Measurements from ENCODE around the gene GPC5. TPM values are rescaled to one million over a fixed set of nuclear protein-coding genes. Genes with fewer than 3 reads are reported as not detected.
A peak's percentile ranks its signal among the peaks of the same experiment; 100 is the strongest.

The GPC5 gene
- total and polyA plus RNA-seq, 7 experiments from 2014 or later = 0.10 to 0.38 TPM; not detected in 5

- H3K36me3 ChIP-seq (ENCODE audit: control insufficient read depth in 2 of 3, insufficient read depth in 3 of 3, low read length in 3 of 3) = no peaks in the 10 kb centered on the region
- intact Hi-C loops (cut with micrococcal nuclease) = no loop called here
- Mint-ChIP-seq H3K27me3 (no peaks in the 10 kb centered on the region), H3K27ac (no peak overlapping the region), H3K4me3 (no peak overlapping the region), H3K9me3 (peaks cover 0 to 12% (median 3%) of the 10 kb centered on the region in 11 donors), H3K36me3 (no peaks in the 10 kb centered on the region), H3K4me1 (no peaks in the 10 kb centered on the region)
- no peaks in the 10 kb centered on the region for H3K27me3 ChIP-seq (ENCODE audit: control insufficient read depth in 2 of 2, insufficient read depth in 2 of 2, low read length in 2 of 2)
- POLR2A ChIA-PET = no interaction called here
- ATAC-seq (no peak), DNase-seq (no peak)
- CTCF ChIA-PET = no interaction called here
- no peak overlapping the region for H3K4me3 ChIP-seq (ENCODE audit: low read length)
- H3K9me3 ChIP-seq (ENCODE audit: control insufficient read depth in 2 of 3, low read length in 3 of 3) = no peaks in the 10 kb centered on the region
- no peaks in the 10 kb centered on the region for H3K4me1 ChIP-seq (ENCODE audit: control insufficient read depth in 2 of 2, insufficient read depth in 2 of 2, low read length in 2 of 2)
- no peak overlapping the region for H3K27ac ChIP-seq (ENCODE audit: low read depth, low read length)
Measured at GRCh38 chr13:91930687-91931086, 532.3 kb downstream of the GPC5 start.

- POLR2A ChIA-PET = no interaction called here
Measured at GRCh38 chr13:91934354-91934753, 535.9 kb downstream of the GPC5 start.

GRCh38 chr13:91946498-91947070, 548.2 kb downstream of the GPC5 start:
- Mint-ChIP-seq H3K27me3 (no peaks in the 10 kb centered on the region), H3K4me3 (no peak overlapping the region), H3K27ac (no peak overlapping the region), H3K4me1 (no peaks in the 10 kb centered on the region), H3K36me3 (no peaks in the 10 kb centered on the region), H3K9me3 (peaks cover 0 to 4% (median 0%) of the 10 kb centered on the region in 11 donors)
- Histone ChIP-seq H3K4me1 (ENCODE audit: control insufficient read depth in 2 of 2, insufficient read depth in 2 of 2, low read length in 2 of 2) (no peaks in the 10 kb centered on the region), H3K9me3 (ENCODE audit: control insufficient read depth in 2 of 3, low read length in 3 of 3) (no peaks in the 10 kb centered on the region), H3K27me3 (ENCODE audit: control insufficient read depth in 2 of 2, insufficient read depth in 2 of 2, low read length in 2 of 2) (no peaks in the 10 kb centered on the region), H3K36me3 (ENCODE audit: control insufficient read depth in 2 of 3, insufficient read depth in 3 of 3, low read length in 3 of 3) (no peaks in the 10 kb centered on the region), H3K27ac (ENCODE audit: low read depth, low read length) (no peak overlapping the region), H3K4me3 (ENCODE audit: low read length) (no peak overlapping the region)
- ChIA-PET CTCF (no interaction called here), POLR2A (no interaction called here)
- no peak for ATAC-seq
- intact Hi-C loops (cut with micrococcal nuclease) = no loop called here
- DNase-seq = no peak

More at GRCh38 chr13:91934354-91934753, 535.9 kb downstream of the GPC5 start:
- Mint-ChIP-seq H3K9me3 (peaks cover 0 to 26% (median 0%) of the 10 kb centered on the region in 11 donors), H3K27me3 (no peaks in the 10 kb centered on the region), H3K36me3 (no peaks in the 10 kb centered on the region), H3K4me3 (no peak overlapping the region), H3K27ac (no peak overlapping the region), H3K4me1 (no peaks in the 10 kb centered on the region)
- no peaks in the 10 kb centered on the region for H3K9me3 ChIP-seq (ENCODE audit: control insufficient read depth in 2 of 3, low read length in 3 of 3)
- CTCF ChIA-PET = no interaction called here
- H3K4me1 ChIP-seq (ENCODE audit: control insufficient read depth in 2 of 2, insufficient read depth in 2 of 2, low read length in 2 of 2) = no peaks in the 10 kb centered on the region
- no peaks in the 10 kb centered on the region for H3K27me3 ChIP-seq (ENCODE audit: control insufficient read depth in 2 of 2, insufficient read depth in 2 of 2, low read length in 2 of 2)
- H3K4me3 ChIP-seq (ENCODE audit: low read length) = no peak overlapping the region
- intact Hi-C loops (cut with micrococcal nuclease) = no loop called here
- no peaks in the 10 kb centered on the region for H3K36me3 ChIP-seq (ENCODE audit: control insufficient read depth in 2 of 3, insufficient read depth in 3 of 3, low read length in 3 of 3)
- ATAC-seq (no peak), DNase-seq (no peak)
- H3K27ac ChIP-seq (ENCODE audit: low read depth, low read length) = no peak overlapping the region

GRCh38 chr13:91948736-91949135, 550.3 kb downstream of the GPC5 start:
- POLR2A ChIA-PET = no interaction called here
- H3K36me3 Mint-ChIP-seq = no peaks in the 10 kb centered on the region
- H3K4me3 Mint-ChIP-seq = no peak overlapping the region
- ATAC-seq (no peak), DNase-seq (no peak)
- H3K4me1 Mint-ChIP-seq = no peaks in the 10 kb centered on the region
- CTCF ChIA-PET = no interaction called here
- peaks cover 0 to 4% (median 0%) of the 10 kb centered on the region in 11 donors for H3K9me3 Mint-ChIP-seq
- no peak overlapping the region for H3K4me3 ChIP-seq (ENCODE audit: low read length)
- H3K36me3 ChIP-seq (ENCODE audit: control insufficient read depth in 2 of 3, insufficient read depth in 3 of 3, low read length in 3 of 3) = no peaks in the 10 kb centered on the region
- H3K27me3 ChIP-seq (ENCODE audit: control insufficient read depth in 2 of 2, insufficient read depth in 2 of 2, low read length in 2 of 2) = no peaks in the 10 kb centered on the region
- no peaks in the 10 kb centered on the region for H3K27me3 Mint-ChIP-seq
- intact Hi-C loops (cut with micrococcal nuclease) = no loop called here
- H3K4me1 ChIP-seq (ENCODE audit: control insufficient read depth in 2 of 2, insufficient read depth in 2 of 2, low read length in 2 of 2) = no peaks in the 10 kb centered on the region
- no peak overlapping the region for H3K27ac ChIP-seq (ENCODE audit: low read depth, low read length)
- H3K9me3 ChIP-seq (ENCODE audit: control insufficient read depth in 2 of 3, low read length in 3 of 3) = no peaks in the 10 kb centered on the region
- no peak overlapping the region for H3K27ac Mint-ChIP-seq

GRCh38 chr13:91950803-91951202, 552.4 kb downstream of the GPC5 start:
- ATAC-seq (no peak), DNase-seq (no peak)
- Mint-ChIP-seq H3K27ac (no peak overlapping the region), H3K36me3 (no peaks in the 10 kb centered on the region), H3K9me3 (peaks cover 0 to 2% (median 0%) of the 10 kb centered on the region in 11 donors), H3K27me3 (no peaks in the 10 kb centered on the region), H3K4me3 (no peak overlapping the region), H3K4me1 (no peaks in the 10 kb centered on the region)
- H3K27ac ChIP-seq (ENCODE audit: low read depth, low read length) = no peak overlapping the region
- intact Hi-C loops (cut with micrococcal nuclease) = no loop called here
- H3K36me3 ChIP-seq (ENCODE audit: control insufficient read depth in 2 of 3, insufficient read depth in 3 of 3, low read length in 3 of 3) = no peaks in the 10 kb centered on the region
- H3K4me3 ChIP-seq (ENCODE audit: low read length) = no peak overlapping the region
- H3K27me3 ChIP-seq (ENCODE audit: control insufficient read depth in 2 of 2, insufficient read depth in 2 of 2, low read length in 2 of 2) = no peaks in the 10 kb centered on the region
- no peaks in the 10 kb centered on the region for H3K9me3 ChIP-seq (ENCODE audit: control insufficient read depth in 2 of 3, low read length in 3 of 3)
- POLR2A ChIA-PET = no interaction called here
- CTCF ChIA-PET = no interaction called here
- H3K4me1 ChIP-seq (ENCODE audit: control insufficient read depth in 2 of 2, insufficient read depth in 2 of 2, low read length in 2 of 2) = no peaks in the 10 kb centered on the region

- no peak overlapping the region for H3K27ac ChIP-seq (ENCODE audit: low read depth, low read length)
- intact Hi-C loops (cut with micrococcal nuclease) = no loop called here
- no peaks in the 10 kb centered on the region for H3K9me3 ChIP-seq (ENCODE audit: control insufficient read depth in 2 of 3, low read length in 3 of 3)
- ATAC-seq (peak; percentile 20), DNase-seq (no peak)
- H3K4me3 ChIP-seq (ENCODE audit: low read length) = no peak overlapping the region
- Mint-ChIP-seq H3K9me3 (peaks cover 0 to 14% (median 3%) of the 10 kb centered on the region in 11 donors), H3K27me3 (no peaks in the 10 kb centered on the region), H3K4me3 (no peak overlapping the region), H3K36me3 (no peaks in the 10 kb centered on the region), H3K27ac (no peak overlapping the region), H3K4me1 (no peaks in the 10 kb centered on the region)
- ChIA-PET CTCF (no interaction called here), POLR2A (no interaction called here)
- H3K36me3 ChIP-seq (ENCODE audit: control insufficient read depth in 2 of 3, insufficient read depth in 3 of 3, low read length in 3 of 3) = no peaks in the 10 kb centered on the region
- no peaks in the 10 kb centered on the region for H3K4me1 ChIP-seq (ENCODE audit: control insufficient read depth in 2 of 2, insufficient read depth in 2 of 2, low read length in 2 of 2)
- no peaks in the 10 kb centered on the region for H3K27me3 ChIP-seq (ENCODE audit: control insufficient read depth in 2 of 2, insufficient read depth in 2 of 2, low read length in 2 of 2)
Measured at GRCh38 chr13:91955546-91956355, 557.3 kb downstream of the GPC5 start.

GRCh38 chr13:91960947-91961346, 562.5 kb downstream of the GPC5 start:
- Histone ChIP-seq H3K36me3 (ENCODE audit: control insufficient read depth in 2 of 3, insufficient read depth in 3 of 3, low read length in 3 of 3) (no peaks in the 10 kb centered on the region), H3K27ac (ENCODE audit: low read depth, low read length) (no peak overlapping the region), H3K4me1 (ENCODE audit: control insufficient read depth in 2 of 2, insufficient read depth in 2 of 2, low read length in 2 of 2) (no peaks in the 10 kb centered on the region), H3K4me3 (ENCODE audit: low read length) (no peak overlapping the region), H3K27me3 (ENCODE audit: control insufficient read depth in 2 of 2, insufficient read depth in 2 of 2, low read length in 2 of 2) (no peaks in the 10 kb centered on the region), H3K9me3 (ENCODE audit: control insufficient read depth in 2 of 3, low read length in 3 of 3) (no peaks in the 10 kb centered on the region)
- H3K9me3 Mint-ChIP-seq = peaks cover 3 to 26% (median 8%) of the 10 kb centered on the region in 11 donors
- ChIA-PET POLR2A (no interaction called here), CTCF (no interaction called here)
- no peak overlapping the region for H3K27ac Mint-ChIP-seq
- H3K4me3 Mint-ChIP-seq = no peak overlapping the region
- intact Hi-C loops (cut with micrococcal nuclease) = no loop called here
- no peaks in the 10 kb centered on the region for H3K4me1 Mint-ChIP-seq
- ATAC-seq = no peak
- no peaks in the 10 kb centered on the region for H3K27me3 Mint-ChIP-seq
- DNase-seq = no peak
- no peaks in the 10 kb centered on the region for H3K36me3 Mint-ChIP-seq
